HEK293 (cell line): Measurements from ENCODE around the gene ASCC1.
A peak's percentile ranks its signal among the peaks of the same experiment; 100 is the strongest.

Source experiments
- CTCF ChIA-PET: fragments of 350-600 bp; formaldehyde crosslinking; extraction: SDS; loops from one replicate; lab custom pipeline; 2021; ENCODE audit warnings: antibody characterized with exemption; lab: Yijun Ruan, JAX
- POLR2A ChIA-PET: fragments of 300-600 bp; formaldehyde crosslinking; extraction: SDS; loops from one replicate; lab custom pipeline; 2020; ENCODE audit warnings: antibody characterized with exemption, inconsistent platforms; lab: Yijun Ruan, JAX
- H3K27ac ChIP-seq: fragments of 200-500 bp; sonication (Bioruptor generic); 2 replicates; pipeline ENCODE4 v1.5.1; 2014; ENCODE audit warnings: low read depth, low read length, control low read depth, inconsistent platforms; ENCODE audit errors: extremely low read depth
- H3K36me3 ChIP-seq, 2 experiments: fragments of 200-500 bp in 1 of 2; sonication (Bioruptor generic) in 1 of 2; 1 replicate in 1 of 2; 2 replicates in 1 of 2; pipeline ENCODE4 v1.5.1; 2014 to 2017; ENCODE audit warnings: inconsistent platforms in 2 of 2, low read length in 2 of 2; ENCODE audit not compliant: control insufficient read depth in 2 of 2, insufficient read depth in 1 of 2
- H3K4me1 ChIP-seq: fragments of 200-500 bp; sonication (Bioruptor generic); 2 replicates; pipeline ENCODE4 v1.5.1; 2014; ENCODE audit warnings: mild to moderate bottlenecking, low read length, inconsistent platforms; ENCODE audit not compliant: control insufficient read depth, insufficient read depth
- H3K4me3 ChIP-seq: 2 replicates; pipeline ENCODE4 v1.5.1; 2011; ENCODE audit warnings: low read depth, mild to moderate bottlenecking, control low read depth, low read length, moderate library complexity
- H3K9me3 ChIP-seq: fragments of 200-500 bp; sonication (Bioruptor generic); 2 replicates; pipeline ENCODE4 v1.5.1; 2014; ENCODE audit warnings: low read depth, low read length, inconsistent platforms; ENCODE audit not compliant: control insufficient read depth, insufficient read depth
- GFI1B ChIP-seq: fragments of 450-650 bp; formaldehyde crosslinking; IDR thresholded peaks from 2 replicates; pipeline ENCODE4 v1.5.1; 2016; ENCODE audit warnings: missing biosample characterization, missing genetic modification characterization
- PATZ1 ChIP-seq: fragments of 450-650 bp; formaldehyde crosslinking; IDR thresholded peaks from 2 replicates; pipeline ENCODE4 v1.5.1; 2016; ENCODE audit warnings: missing biosample characterization, missing genetic modification characterization
- PRDM4 ChIP-seq: fragments of 450-650 bp; formaldehyde crosslinking; IDR thresholded peaks from 2 replicates; pipeline ENCODE4 v1.5.1; 2017; ENCODE audit warnings: missing biosample characterization, missing genetic modification characterization
- SALL2 ChIP-seq: fragments of 450-650 bp; formaldehyde crosslinking; IDR thresholded peaks from 2 replicates; pipeline ENCODE4 v1.5.0; 2017; ENCODE audit warnings: missing biosample characterization, mild to moderate bottlenecking, missing genetic modification characterization, borderline replicate concordance
- TRIM28 ChIP-seq: IDR thresholded peaks from 2 replicates; pipeline ENCODE4 v1.6.1; 2011; ENCODE audit warnings: low read length, control low read depth, borderline replicate concordance
- ZFHX2 ChIP-seq: fragments of 450-650 bp; formaldehyde crosslinking; conservative IDR thresholded peaks from 2 replicates; pipeline ENCODE4 v1.5.1; 2016; ENCODE audit warnings: missing biosample characterization, missing genetic modification characterization
- ZFP69B ChIP-seq: fragments of 450-650 bp; formaldehyde crosslinking; IDR thresholded peaks from 2 replicates; pipeline ENCODE4 v1.5.1; 2016; ENCODE audit warnings: missing biosample characterization, missing genetic modification characterization
- ZNF169 ChIP-seq: fragments of 450-650 bp; formaldehyde crosslinking; IDR thresholded peaks from 2 replicates; pipeline ENCODE4 v1.5.1; 2016; ENCODE audit warnings: missing biosample characterization, missing genetic modification characterization
- ZNF19 ChIP-seq: fragments of 450-650 bp; formaldehyde crosslinking; IDR thresholded peaks from 2 replicates; pipeline ENCODE4; 2016; ENCODE audit warnings: missing biosample characterization, missing genetic modification characterization, low read depth
- ZNF248 ChIP-seq: fragments of 450-650 bp; formaldehyde crosslinking; IDR thresholded peaks from 2 replicates; pipeline ENCODE4 v1.5.1; 2017; ENCODE audit warnings: missing biosample characterization, missing genetic modification characterization
- ZNF274 ChIP-seq, 2 experiments: fragments of 200-500 bp in 1 of 2; fragments of 450-650 bp in 1 of 2; sonication (Bioruptor generic) in 1 of 2; formaldehyde crosslinking in 1 of 2; IDR thresholded peaks; 2 replicates each; pipeline versions ENCODE4 v1.5.1 to v1.6.1; 2014 to 2016; ENCODE audit warnings: borderline replicate concordance in 1 of 2, inconsistent platforms in 1 of 2, low read length in 1 of 2, missing biosample characterization in 1 of 2, missing genetic modification characterization in 1 of 2
- ZNF341 ChIP-seq: fragments of 450-650 bp; formaldehyde crosslinking; IDR thresholded peaks from 2 replicates; pipeline ENCODE4; 2016; ENCODE audit warnings: low read depth, missing biosample characterization, missing genetic modification characterization
- ZNF350 ChIP-seq: fragments of 450-650 bp; formaldehyde crosslinking; IDR thresholded peaks from 2 replicates; pipeline ENCODE4 v1.5.0; 2017; ENCODE audit warnings: missing biosample characterization, mild to moderate bottlenecking, missing genetic modification characterization
- ZNF391 ChIP-seq: fragments of 450-650 bp; formaldehyde crosslinking; IDR thresholded peaks from 2 replicates; pipeline ENCODE4 v1.5.1; 2016; ENCODE audit warnings: low read depth, missing biosample characterization, missing genetic modification characterization, borderline replicate concordance
- ZNF449 ChIP-seq: fragments of 450-650 bp; formaldehyde crosslinking; IDR thresholded peaks from 2 replicates; pipeline ENCODE4 v1.5.1; 2017; ENCODE audit warnings: missing biosample characterization, mild to moderate bottlenecking, missing genetic modification characterization, moderate library complexity
- ZNF521 ChIP-seq: fragments of 450-650 bp; formaldehyde crosslinking; IDR thresholded peaks from 2 replicates; pipeline ENCODE4 v1.5.1; 2017; ENCODE audit warnings: missing biosample characterization, mild to moderate bottlenecking, missing genetic modification characterization
- ZNF529 ChIP-seq: fragments of 450-650 bp; formaldehyde crosslinking; IDR thresholded peaks from 2 replicates; pipeline ENCODE4 v1.5.1; 2017; ENCODE audit warnings: missing genetic modification characterization, missing biosample characterization; ENCODE audit not compliant: insufficient replicate concordance
- ZNF530 ChIP-seq: fragments of 450-650 bp; formaldehyde crosslinking; IDR thresholded peaks from 2 replicates; pipeline ENCODE4 v1.5.1; 2016; ENCODE audit warnings: low read depth, missing biosample characterization, missing genetic modification characterization
- ZNF544 ChIP-seq: fragments of 450-650 bp; formaldehyde crosslinking; IDR thresholded peaks from 2 replicates; pipeline ENCODE4 v1.5.0; 2017; ENCODE audit warnings: missing biosample characterization, missing genetic modification characterization
- ZNF600 ChIP-seq: fragments of 450-650 bp; formaldehyde crosslinking; IDR thresholded peaks from 2 replicates; pipeline ENCODE4 v1.5.1; 2016; ENCODE audit warnings: missing biosample characterization, missing genetic modification characterization
- ZNF610 ChIP-seq: fragments of 450-650 bp; formaldehyde crosslinking; IDR thresholded peaks from 2 replicates; pipeline ENCODE4 v1.5.1; 2016; ENCODE audit warnings: missing biosample characterization, missing genetic modification characterization, borderline replicate concordance
- ZNF747 ChIP-seq: fragments of 450-650 bp; formaldehyde crosslinking; IDR thresholded peaks from 2 replicates; pipeline ENCODE4 v1.5.1; 2016; ENCODE audit warnings: missing biosample characterization, missing genetic modification characterization
- TF ChIP-seq, protein P1 (sequence below): fragments of 450-650 bp; formaldehyde crosslinking; IDR thresholded peaks from 2 replicates; pipeline ENCODE4 v1.5.1; 2016; ENCODE audit warnings: missing biosample characterization, missing genetic modification characterization

The ASCC1 gene

GRCh38 chr10:72090326-72090725 lies 125.8 kb downstream of the ASCC1 start:
- H3K4me3 ChIP-seq: no peak overlapping the region
- ChIA-PET POLR2A (interaction anchor here (0.6 to 0.7 kb wide), 3 partner anchors 38 to 188 kb away, joined by 3 to 4 read pairs (median 4); no protein-coding TSS in a partner anchor), CTCF (interaction anchor here (0.7 to 1.3 kb wide), 4 partner anchors 13 to 41 kb away, joined by 3 to 6 read pairs (median 3); no protein-coding TSS in a partner anchor)
- H3K9me3 ChIP-seq: no peaks in the 10 kb centered on the region
- TF ChIP-seq ZNF274 (IDR thresholded peaks at IDR 0.05; ENCODE audit: low read length): no peak
- no peak for TF ChIP-seq ZNF274 (tag by site-specific recombination; IDR thresholded peaks at IDR 0.05; ENCODE audit: borderline replicate concordance)
- TF ChIP-seq ZNF521 (tag by site-specific recombination): no peak
- TF ChIP-seq PATZ1: no peak
- TF ChIP-seq ZNF544 (tag by site-specific recombination): no peak
- TF ChIP-seq ZNF530 (tag by site-specific recombination): no peak
- no peak for TF ChIP-seq ZFHX2 (tag by site-specific recombination)
- no peak for TF ChIP-seq PRDM4 (tag by site-specific recombination)
- TF ChIP-seq ZNF529 (tag by site-specific recombination): no peak
- peaks cover 8% of the 10 kb centered on the region for H3K4me1 ChIP-seq
- H3K27ac ChIP-seq: no peak overlapping the region
- H3K36me3 ChIP-seq: no peaks in the 10 kb centered on the region

GRCh38 chr10:72089618-72090017 lies 126.5 kb downstream of the ASCC1 start:
- H3K4me1 ChIP-seq: peaks cover 8% of the 10 kb centered on the region
- H3K27ac ChIP-seq: no peak overlapping the region
- H3K36me3 ChIP-seq: no peaks in the 10 kb centered on the region
- TF ChIP-seq ZNF449 (tag by site-specific recombination): no peak
- 0 out of 2 replicates have a peak, but pooled peaks have one; percentile 14 for TF ChIP-seq TRIM28
- peak; percentile 56; the same call in 1 of the 2 replicates for TF ChIP-seq ZFP69B (tag by site-specific recombination)
- no peak for TF ChIP-seq ZNF350
- TF ChIP-seq, all 188 proteins: peak for 2
- ChIA-PET POLR2A (no interaction called here), CTCF (interaction anchor here (1.0 to 1.3 kb wide), 4 partner anchors 19 to 193 kb away, joined by 3 to 6 read pairs (median 4); no protein-coding TSS in a partner anchor)
- no peaks in the 10 kb centered on the region for H3K9me3 ChIP-seq
- H3K4me3 ChIP-seq: no peak overlapping the region

- Histone ChIP-seq H3K4me3 (no peak overlapping the region), H3K36me3 (no peaks in the 10 kb centered on the region), H3K9me3 (no peaks in the 10 kb centered on the region), H3K4me1 (peaks cover 8% of the 10 kb centered on the region), H3K27ac (no peak overlapping the region)
- POLR2A ChIA-PET: no interaction called here
- CTCF ChIA-PET: interaction anchor here (1.0 to 1.3 kb wide), 6 partner anchors 12 to 193 kb away, joined by 3 to 6 read pairs (median 4); no protein-coding TSS in a partner anchor
- TF ChIP-seq ZNF391 (tag by site-specific recombination) (no peak), SALL2 (no peak), GFI1B (tag by site-specific recombination) (no peak), ZNF341 (tag by site-specific recombination) (peak; percentile 64), ZNF610 (tag by site-specific recombination) (0 out of 2 replicates have a peak, but pooled peaks have one; percentile 22), ZNF747 (no peak), ZNF19 (tag by site-specific recombination) (no peak), ZNF169 (tag by site-specific recombination) (no peak), ZNF248 (tag by site-specific recombination) (no peak), ZNF600 (tag by site-specific recombination) (peak; percentile 58)
- TF ChIP-seq, protein P1, sequence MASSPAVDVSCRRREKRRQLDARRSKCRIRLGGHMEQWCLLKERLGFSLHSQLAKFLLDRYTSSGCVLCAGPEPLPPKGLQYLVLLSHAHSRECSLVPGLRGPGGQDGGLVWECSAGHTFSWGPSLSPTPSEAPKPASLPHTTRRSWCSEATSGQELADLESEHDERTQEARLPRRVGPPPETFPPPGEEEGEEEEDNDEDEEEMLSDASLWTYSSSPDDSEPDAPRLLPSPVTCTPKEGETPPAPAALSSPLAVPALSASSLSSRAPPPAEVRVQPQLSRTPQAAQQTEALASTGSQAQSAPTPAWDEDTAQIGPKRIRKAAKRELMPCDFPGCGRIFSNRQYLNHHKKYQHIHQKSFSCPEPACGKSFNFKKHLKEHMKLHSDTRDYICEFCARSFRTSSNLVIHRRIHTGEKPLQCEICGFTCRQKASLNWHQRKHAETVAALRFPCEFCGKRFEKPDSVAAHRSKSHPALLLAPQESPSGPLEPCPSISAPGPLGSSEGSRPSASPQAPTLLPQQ (tag by site-specific recombination): 0 out of 2 replicates have a peak, but pooled peaks have one; percentile 17
Observed at GRCh38 chr10:72088889-72089575, 127.0 kb downstream of the ASCC1 start.
